GM18951 (cell line): ENCODE data around the gene IQSEC1.
A peak's percentile ranks its signal among the peaks of the same experiment; 100 is the strongest.

ENCODE experiments used
- POLR2A ChIP-seq: IDR thresholded peaks from 4 replicates; pipeline ENCODE4 v1.6.1; 2011; ENCODE audit warnings: mild to moderate bottlenecking; ENCODE audit not compliant: insufficient read length, insufficient read depth; ENCODE audit errors: extremely low read depth
- in situ Hi-C: fragments of 300-500 bp; cut with MboI; formaldehyde crosslinking; loops from one replicate; pipeline ENCODE4 v1.12.0; 2022; ENCODE audit warnings: low sequenced_read_pairs, mixed read lengths, inconsistent platforms; ENCODE audit not compliant: unreplicated experiment

IQSEC1 gene

DNA sequence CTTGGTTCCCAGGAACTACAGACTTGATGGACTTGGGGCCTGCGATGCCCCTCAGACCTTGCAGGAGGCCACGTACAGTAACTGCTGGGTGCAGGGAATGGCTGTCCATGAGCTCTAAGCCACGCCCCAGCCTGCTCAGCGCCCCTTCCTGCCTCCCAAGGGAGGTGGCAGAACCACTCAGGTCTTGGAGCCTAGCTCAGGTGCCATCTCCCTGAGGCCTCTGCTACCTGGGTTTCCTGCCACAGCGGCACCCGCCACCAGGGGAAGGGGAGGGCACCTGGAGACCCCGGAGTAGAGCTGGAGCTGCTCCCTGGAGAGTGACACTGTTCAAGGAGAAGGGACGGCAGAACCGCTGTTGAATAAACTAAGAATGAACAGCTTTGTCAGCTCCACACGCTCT is 154.0 kb downstream of the IQSEC1 start:
- TF ChIP-seq POLR2A = peak; percentile 14
- in situ Hi-C loops = no loop called here

DNA sequence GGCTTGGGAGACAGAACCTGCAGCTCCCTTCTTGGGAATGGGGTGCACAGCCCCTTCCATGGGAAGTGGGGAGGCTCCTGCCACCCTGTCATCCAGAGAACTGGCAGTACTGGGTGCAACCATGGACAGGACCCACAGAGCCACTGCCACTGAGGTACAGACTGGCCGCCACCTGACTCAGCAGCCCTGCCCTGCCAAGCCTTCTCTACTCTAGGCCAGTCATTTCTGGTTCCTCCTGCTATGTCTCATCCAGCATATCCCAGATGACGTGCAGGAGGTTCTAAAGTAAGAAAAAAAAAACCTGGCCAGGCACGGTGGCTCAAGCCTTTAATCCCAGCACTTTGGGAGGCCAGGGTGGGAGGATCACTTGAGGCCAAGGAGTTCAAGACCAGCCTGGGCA is 155.0 kb downstream of the IQSEC1 start:
- in situ Hi-C loops = no loop called here

DNA sequence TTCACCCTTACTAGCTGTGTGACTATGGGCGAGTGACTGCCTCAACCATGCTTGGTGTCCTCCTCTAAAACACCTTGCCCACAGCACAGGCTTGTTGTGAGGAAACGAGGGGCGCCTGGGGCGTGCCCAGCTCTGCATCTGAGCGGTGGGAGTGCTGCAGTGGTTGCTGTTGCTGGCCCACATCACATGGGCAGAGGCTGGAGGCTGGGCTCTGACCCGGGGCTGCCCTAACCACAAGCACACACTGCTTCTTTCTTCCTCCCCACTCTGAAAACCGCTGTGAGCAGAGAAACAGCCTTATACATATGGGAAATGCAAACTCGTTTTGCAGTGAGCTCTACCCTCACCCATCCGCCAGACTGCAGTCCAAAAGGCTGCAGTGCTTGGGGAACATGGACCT is 157.1 kb downstream of the IQSEC1 start:
- in situ Hi-C loops = no loop called here

More for the DNA sequence above, 155.0 kb downstream of the IQSEC1 start:
- no peak for TF ChIP-seq POLR2A

DNA sequence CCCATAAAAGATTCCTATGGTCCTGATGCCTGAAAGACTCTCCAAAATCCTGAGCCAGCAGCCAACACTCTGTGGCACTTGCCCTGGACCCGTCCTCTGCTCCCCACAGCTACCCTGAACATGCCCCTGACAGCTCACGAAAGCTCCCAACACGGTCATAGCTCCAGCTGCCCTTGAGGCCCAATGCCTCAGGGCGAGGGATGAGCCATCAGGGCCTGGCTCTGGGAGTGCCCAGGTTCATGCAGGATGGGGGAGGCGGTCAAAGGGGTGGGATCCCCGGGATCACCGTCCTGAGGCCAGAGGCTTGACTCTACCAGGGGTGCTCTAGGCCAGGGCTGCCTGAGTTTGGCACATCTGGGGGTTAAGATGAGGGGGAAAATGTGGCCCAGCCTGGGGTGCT is 159.1 kb downstream of the IQSEC1 start:
- in situ Hi-C loops = no loop called here
- no peak for TF ChIP-seq POLR2A

More for the DNA sequence above, 157.1 kb downstream of the IQSEC1 start:
- no peak for TF ChIP-seq POLR2A

DNA sequence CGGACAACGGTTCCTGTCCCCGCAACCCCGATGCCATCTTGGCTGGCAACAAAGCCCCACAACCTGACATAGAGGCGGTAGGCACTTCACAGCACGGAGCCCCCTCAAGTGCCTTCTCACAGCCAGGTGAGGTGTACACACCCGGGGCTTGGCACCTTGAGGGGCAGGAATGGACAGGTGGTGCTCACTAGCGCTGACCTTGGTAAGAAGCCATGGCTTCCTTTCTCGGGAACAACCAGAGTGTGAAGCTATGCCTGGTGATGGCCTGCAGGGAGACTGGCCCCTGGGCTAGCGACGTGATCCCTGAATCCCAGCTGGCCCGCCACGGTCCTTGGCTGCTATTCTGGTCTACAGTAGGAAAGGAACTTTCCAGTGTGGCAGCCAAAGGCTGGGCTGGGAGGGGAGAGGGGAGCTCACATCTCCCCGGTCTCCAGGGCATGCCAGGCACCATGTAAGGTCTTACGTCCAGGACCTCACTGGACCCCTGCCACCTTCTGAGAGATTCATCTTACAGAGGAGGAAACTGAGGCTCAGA is 161.3 kb downstream of the IQSEC1 start:
- in situ Hi-C loops = no loop called here
- no peak for TF ChIP-seq POLR2A

DNA sequence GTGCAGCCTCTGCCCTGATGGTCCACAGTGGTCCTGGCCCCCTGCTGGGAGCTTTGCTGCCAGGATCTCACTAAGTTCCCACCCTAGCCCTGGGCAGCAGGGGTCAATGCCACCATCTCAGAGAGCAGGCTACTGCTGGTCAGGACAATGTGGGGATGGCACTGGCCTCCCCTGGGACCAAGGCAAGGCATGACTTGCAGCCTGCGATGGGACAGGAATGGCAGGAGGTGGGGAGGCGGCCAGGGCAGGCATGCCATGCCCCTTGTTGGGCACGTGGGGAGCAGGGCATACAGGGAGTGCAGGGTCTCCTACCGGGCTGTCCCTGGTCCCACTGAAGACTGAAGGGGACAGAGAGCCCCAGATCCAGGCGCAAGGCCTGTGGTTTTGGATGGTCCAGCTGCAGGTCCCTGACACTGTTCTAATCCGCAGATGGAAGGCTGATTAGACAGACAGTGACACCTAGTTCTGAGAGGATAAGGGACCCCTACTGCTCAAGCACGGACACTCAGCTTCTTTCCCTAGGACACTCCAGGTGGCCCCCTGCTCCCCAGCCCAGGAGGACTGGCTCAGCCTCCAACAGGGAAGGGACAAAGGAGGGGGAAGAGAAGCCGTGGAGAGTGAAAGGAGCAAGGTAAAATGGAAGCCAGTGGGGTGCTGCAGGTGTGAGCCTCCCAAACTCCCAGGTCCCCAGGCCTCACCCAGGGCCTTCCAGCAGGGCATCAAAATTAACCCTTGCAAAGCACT is 162.7 kb downstream of the IQSEC1 start:
- in situ Hi-C loops = no loop called here
- TF ChIP-seq POLR2A = no peak

DNA sequence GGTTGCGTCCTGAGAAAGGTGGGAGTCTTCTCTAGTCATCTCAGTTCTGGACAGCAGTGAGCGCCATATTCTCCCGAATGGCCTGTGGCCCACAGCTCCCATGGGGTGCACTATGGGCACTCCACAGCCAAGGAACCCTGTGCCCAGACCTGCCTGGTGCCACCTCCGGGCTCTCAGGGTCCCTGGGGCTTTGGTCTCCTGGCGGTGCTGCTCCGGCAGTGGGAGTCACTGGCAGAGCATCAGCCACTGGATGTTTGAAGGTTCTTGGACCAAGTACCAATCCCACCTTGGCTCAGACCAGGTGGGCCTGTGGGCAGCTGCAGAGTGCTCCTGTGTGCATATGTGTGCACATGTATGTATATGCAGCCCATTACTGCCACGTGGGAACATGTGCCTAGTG is 163.5 kb downstream of the IQSEC1 start:
- TF ChIP-seq POLR2A = no peak

DNA sequence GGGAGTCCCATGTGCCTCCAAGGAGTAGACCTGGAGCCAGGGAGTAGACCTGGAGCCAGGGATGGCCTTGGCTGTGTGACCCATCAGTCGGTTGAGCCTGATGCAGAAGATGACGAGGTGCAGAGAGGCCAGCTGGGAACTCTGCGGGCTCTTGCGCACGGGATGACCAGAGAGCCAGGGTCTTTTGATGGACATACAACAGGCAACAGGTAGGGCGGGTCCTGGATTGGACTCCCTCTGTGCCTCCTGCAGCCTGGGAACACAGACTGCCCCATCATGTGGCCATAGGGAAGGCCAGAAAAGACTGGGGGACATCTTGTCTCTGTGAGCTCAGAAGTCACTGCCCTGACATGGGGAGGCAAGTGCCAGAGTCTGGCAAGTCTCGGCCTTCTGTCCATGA is 164.4 kb downstream of the IQSEC1 start:
- in situ Hi-C loops = no loop called here
- TF ChIP-seq POLR2A = no peak

More for the DNA sequence above, 163.5 kb downstream of the IQSEC1 start:
- in situ Hi-C loops = no loop called here

DNA sequence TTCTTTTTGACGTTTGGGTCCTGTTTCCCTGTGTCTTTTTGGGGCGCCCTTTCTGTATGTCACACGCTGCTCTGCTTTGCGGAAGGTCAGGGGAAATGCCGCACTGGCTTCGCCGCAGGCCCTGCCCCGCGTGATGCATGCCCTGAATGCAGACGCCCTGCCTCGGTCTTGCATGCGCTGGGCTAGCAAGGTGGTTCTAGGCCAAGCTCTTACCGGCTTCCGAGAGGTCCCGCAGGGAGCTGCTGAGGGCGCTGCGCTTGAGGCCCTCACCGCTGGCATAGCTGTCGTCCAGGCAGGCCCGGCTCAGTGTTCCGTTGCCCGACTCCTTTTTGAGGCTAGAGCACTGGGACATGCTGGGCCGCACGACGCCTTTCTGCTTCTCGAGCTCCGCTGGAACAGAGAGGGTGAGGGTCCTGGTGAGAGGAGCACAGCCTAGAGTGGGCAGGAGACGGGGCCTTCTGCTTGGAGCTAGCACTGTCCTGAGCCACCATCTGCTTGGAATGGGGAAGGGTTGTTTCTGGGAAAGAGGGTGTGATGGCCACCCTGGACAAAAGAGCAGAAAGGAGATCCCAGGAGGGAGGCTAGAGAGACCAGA is 165.0 kb downstream of the IQSEC1 start:
- in situ Hi-C loops = no loop called here
- TF ChIP-seq POLR2A = no peak

DNA sequence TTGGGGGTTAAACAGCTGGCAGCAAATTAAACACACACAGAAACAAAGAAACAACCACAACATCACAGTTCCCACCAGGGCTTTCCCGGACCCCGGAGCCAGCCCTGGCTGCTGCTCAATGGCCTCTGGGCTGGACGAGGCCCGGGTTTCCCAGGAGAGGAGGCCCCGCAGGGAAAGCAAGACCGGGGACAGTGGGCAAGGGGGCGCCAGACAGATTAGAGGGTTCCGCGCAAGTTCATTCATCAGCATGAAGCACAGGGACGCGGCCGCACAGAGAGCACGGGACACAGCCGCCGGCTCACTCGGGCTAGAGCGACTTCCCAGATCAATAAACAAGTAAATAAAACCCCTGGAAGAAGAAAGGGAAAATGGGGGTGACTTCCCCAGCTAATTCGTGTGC is 165.5 kb downstream of the IQSEC1 start:
- TF ChIP-seq POLR2A = no peak
- in situ Hi-C loops = no loop called here

DNA sequence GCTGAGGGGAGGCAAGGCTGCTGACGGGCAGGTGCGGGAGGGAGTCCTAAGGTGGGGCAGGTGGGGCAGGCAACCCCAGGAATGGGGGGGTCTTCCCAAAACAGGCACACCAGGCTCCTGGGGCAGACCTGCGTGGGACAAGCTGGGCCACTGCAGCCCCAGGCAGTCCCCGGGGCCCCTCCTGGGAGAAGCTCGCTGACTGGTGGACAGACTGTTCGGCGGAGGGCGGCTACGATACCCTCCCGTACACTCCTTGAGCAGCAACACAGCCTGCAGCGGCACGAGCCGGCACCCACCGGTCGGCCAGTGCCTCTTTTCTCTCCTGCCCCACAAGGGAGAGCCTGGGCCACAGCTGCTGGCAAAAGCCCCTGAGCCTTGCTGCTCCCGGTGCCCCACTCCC is 165.9 kb downstream of the IQSEC1 start:
- no peak for TF ChIP-seq POLR2A
- in situ Hi-C loops = no loop called here

DNA sequence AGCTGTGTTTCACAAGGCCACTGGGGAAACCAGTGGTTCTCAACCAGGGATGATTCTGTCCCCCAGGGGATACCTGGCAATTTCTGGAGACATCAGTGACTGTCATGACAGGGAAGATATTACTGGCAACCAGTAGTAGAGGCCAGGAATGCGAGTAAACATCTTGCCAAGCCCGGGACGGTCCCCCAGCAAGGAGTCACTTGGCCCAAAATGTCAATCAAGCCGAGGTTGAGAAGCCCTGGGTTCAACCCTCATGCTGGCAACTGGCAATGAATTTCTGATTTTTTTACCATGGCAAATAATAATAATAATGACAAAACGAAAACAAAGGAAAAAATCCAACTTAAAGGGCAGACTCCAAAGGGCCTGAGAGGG is 166.3 kb downstream of the IQSEC1 start:
- no peak for TF ChIP-seq POLR2A
- in situ Hi-C loops = no loop called here

DNA sequence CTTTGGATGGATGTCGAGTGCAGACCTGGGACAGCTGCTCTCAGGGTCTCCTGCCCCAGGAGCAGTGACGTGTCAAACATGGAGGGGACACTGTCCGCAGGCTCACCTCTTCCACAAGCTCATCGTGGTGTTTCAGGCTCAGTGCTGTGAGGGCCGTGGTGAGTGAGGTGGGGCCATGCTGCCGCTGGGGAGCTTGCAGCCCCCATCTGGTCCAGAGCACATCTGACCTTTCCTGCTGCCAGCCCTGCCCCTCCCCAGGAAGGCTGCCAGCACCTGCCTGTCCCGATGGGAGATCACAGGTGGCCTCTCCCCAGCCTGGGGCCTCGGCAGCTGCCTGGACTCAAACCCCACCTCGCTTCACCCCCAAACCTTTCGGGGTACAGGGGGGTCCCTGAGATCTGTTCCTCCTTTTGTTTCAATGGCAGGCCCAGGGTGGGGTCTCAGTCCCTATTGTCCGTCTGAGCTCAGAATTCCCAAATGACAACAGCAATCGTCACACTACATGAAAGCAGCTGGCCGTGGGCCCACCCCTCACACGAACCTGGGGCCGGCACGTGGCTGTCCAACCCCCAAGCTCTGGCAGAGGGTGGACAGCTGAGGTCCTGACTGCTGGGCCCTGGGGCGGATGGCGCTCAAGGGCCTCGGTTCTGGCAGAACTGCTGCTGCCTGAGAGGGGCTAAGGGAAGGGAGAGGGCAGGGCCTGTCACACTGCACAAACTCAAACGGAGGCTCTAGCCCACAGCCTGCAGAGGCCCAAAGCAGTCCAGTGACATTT is 166.9 kb downstream of the IQSEC1 start:
- no peak for TF ChIP-seq POLR2A
- in situ Hi-C loops = no loop called here
